UCSD-AML1 (cell line): ENCODE measurements around the gene DUSP6.
A peak's percentile ranks its signal among the peaks of the same experiment; 100 is the strongest.

Experiments
- DNase-seq: peaks from one replicate; lab custom pipeline; 2025; ENCODE audit not compliant: unreplicated experiment; lab: John Stamatoyannopoulos, UW

The DUSP6 gene

DNA sequence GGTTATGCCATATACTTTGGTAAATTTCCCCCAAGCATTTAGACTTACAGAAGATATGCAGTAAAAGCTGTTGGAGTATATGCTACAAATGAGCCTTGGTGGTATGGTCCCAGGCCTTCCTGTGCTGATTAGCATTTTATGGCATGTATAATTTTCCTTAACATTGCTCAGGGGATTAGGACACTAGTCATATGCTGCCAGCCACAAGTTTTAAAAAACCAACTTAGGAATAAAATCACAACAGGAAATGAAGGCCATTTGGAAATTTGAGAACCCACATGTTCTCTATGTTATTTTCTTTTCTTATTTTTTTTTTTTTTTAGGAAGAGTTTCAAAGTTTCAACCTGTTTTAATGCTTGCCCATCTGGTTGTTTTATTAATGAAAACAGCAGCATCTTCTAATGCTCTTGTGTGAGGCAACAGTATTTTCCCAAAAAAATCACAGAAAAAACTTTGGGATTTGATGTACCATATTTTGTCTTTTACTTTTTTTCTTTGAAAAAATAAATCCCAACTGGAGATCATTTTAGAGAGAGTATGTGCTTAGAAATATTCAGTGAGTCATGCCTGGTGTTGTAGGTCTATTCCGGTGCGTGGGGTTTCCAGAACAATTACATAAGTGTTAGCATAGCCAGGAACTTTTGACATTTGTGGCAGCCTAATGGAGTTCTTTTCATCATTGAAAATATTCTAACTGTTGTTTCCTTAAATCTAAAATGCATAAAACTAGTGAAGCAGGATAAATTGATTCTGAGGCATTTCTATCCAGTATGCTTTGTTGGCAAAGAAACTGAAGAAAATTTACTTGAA is 21.7 kb upstream of the DUSP6 start:
- no peak for DNase-seq

DNA sequence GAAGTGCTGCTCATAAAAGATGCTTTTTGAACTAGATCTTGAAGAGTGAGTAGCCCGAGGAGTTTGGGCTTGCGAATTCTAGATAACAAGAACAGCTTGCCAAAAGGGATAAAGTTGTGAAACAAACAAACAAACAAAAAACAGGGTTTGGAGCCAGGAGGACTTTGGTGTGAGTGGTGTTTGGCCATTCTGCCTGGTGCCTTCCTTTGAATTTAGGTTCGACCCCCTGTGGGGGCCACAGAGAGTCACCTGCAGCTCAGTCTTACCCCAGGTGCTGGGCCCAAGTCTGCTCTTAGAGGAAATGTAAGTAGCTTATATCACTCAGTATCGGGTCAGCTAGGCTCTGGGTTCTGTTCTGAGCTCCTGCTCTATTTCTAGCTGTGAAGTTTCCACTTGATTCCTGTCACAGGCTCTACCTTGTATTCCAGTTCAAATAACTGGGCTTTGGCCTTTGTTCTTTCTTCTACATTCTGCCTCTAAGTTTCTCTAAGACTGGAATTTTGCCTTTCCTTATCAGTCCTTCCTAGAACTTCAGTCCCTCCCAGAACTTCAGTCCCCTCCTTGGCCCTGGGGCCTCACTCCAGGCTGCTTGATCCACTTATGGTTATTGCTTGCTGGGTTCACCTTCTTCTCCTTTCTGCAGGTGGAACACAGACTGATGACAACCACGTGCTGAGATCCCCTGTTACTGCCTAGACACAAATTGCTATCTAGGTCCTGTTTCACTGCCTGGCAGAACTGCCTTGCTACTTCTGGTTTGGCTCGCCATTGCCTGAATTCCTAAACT is 20.5 kb upstream of the DUSP6 start:
- no peak for DNase-seq

DNA sequence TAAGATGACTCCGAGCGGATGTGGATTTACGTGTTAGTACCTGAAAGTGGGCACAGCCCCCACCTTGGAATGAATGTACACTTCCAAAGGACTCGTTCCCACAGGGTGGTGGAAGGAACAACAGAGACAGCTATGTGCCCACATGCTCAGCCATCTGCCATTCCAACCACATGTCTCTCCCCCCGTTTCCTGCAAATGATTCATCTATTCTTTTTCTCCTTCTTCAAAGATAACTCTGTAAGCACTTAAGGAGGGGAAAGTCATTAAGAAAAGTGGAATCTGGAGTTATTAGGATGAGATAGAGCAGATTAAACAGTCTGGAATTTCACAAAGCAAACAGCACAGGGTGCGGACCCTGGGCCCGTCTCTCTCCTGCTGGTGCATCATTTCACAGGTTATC is 18.5 kb upstream of the DUSP6 start:
- peak; percentile 16 for DNase-seq

- peak; percentile 16 for DNase-seq
Observed at GRCh38 chr12:89370421-89370831, 18.1 kb upstream of the DUSP6 start.

GRCh38 chr12:89369166-89369565 is 16.9 kb upstream of the DUSP6 start:
- DNase-seq, result no peak

DNA sequence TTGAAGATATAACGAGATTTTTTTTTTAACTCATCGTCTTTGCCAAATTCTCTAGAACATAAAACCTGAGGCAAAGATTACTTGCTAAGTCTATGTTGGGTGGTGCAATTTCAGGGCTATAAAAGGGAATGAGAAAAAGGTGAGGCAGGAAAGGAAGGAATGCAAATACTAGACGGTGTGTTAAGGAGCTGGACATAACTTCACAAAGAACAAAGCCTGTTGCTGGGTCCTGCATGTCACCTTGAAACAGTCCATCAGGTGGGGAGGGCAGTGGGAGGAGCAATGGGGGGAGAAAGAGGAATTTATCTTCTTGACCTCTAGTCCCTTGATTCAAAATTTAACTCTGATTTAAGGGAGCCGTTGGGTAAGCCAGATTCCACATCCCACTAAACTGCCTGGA is 16.1 kb upstream of the DUSP6 start:
- no peak for DNase-seq

DNA sequence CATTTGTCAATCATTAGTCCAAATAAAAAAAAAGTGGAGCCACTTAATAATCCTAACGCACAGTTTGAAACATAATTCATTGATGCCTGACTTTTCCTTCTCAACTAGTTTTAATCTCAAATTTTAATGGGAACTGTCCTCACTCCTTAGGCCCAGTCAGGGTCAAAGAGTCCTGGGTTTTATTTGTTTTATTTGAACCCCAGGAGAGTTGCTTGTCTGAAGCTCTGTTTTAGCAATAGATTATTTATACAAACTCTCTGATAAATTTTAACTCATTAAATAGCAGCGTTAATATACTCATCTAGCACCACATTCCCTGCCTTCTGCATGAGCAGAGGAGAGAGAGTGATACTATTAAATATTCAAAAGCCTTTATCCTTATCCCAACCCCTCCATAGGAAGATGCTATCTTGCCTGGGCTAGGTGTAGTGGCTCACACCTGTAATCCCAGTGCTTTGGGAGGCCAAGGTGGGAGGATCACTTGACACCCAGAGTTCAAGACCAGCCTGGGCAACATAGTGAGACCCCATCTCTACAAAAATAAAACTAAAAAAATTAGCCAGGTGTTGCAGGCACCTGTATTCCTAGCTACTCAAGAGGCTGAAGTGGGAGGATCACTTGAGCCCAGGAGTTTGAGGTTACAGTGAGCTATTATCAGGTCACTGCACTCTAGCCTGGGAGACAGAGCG is 14.5 kb upstream of the DUSP6 start:
- no peak for DNase-seq

- no peak for DNase-seq
Observed at GRCh38 chr12:89364631-89365030, 12.3 kb upstream of the DUSP6 start.

DNA sequence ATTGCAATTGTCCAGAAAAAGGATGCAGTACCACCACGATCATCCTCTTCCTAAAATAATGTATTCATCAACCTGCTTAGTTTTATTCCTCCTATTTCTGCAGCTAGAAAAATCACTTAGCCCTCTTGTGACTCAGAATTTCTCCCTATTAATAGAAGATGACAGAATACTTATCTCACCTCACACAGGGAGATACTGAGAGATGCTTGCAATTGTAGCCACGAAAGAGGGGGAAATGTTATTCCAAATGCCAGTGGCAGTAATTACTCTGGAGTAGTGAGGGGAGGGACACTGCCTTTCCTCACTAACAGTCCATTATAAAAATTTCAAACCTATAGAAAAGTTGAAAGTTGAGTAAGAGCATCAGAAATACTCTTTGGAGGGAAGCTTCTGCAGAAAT is 11.8 kb upstream of the DUSP6 start:
- no peak for DNase-seq

- DNase-seq, result no peak
Observed at GRCh38 chr12:89363582-89363981, 11.3 kb upstream of the DUSP6 start.

GRCh38 chr12:89363084-89363483 is 10.8 kb upstream of the DUSP6 start:
- DNase-seq, result no peak

- DNase-seq, result no peak
Observed at GRCh38 chr12:89359615-89360014, 7.3 kb upstream of the DUSP6 start.

DNA sequence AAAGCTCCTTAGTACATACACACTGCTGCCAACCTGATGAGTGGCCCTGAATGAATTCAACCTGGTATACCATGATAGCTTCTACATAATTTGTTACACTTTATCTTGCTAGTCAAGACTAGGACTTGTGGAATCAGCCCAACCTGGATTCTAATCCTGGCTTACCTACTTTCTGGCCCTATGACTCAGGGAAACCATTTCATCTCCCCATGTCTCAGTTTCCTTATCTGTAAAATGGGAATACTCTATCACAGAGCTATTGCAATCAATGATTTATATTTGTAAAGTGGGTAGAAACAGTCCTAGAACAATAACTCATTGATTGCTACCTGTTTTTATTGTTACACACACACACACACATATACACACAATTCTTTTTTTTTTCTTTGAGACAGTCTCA is 6.5 kb upstream of the DUSP6 start:
- no peak for DNase-seq

- no peak for DNase-seq
Observed at GRCh38 chr12:89357297-89357730, 5.0 kb upstream of the DUSP6 start.

DNA sequence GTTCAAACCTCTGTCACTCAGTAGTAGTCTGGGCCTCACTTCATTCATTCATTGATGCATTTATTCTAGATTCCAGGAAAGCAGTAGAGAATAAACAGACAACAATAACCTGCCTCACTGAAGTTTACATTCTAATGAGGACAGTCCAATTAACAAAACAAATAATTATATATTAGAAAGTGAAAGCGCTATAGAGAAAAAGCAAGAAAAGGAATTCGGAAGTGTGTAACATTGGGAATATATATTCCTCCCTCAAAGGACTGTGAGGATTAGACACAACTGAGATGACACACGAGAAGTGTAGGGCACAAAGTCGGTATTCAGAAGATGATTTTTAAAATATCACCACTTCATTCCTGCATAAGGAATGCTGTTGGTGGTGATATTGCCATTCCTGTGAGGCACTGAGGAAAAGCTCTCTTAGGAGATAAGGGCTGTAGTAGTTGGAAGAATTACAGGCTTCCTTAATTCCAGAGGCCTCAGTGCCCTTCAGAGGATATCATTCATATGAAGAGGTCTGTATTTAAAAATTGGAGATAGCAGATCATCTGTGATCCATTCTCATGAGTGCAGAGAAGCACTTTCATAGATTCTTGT is 3.9 kb upstream of the DUSP6 start:
- no peak for DNase-seq

DNA sequence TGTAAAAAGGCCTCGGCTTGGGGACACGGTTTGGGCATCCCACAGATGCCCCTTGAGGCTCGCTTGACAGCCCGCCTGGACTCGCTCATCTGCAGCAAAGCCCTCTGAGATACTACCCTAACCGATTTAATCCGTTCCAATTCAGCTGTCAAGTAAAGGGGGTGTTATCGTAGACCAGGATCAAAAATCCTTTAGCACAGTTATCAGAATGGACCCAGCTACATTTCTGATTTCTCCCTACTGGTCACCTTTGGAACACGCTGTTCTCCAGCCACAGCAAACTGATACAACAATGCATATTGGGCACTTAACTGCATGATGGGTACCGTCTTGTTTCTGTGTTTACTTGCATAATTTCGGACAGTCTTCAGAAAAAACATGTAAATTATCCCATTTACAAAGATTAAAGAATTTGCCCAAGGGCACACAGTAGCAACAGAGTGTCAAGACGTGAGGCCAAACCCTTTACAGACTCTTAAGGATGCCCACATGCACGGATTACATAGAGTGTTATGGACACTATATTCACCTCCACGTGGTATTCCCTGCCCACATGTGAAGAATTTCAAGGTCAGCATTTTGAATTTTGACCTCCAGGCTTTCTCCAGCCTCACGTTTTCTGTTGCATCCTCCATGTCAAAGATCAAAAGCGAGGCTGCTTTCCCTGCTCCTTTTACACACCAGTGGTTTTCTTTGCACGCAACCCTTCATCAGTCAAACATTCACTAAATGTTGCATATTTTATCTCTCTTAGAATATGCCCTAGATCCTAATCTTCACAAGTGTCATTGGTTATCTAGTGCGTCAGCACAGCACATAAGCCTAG is 3.2 kb upstream of the DUSP6 start:
- DNase-seq, result no peak

DNA sequence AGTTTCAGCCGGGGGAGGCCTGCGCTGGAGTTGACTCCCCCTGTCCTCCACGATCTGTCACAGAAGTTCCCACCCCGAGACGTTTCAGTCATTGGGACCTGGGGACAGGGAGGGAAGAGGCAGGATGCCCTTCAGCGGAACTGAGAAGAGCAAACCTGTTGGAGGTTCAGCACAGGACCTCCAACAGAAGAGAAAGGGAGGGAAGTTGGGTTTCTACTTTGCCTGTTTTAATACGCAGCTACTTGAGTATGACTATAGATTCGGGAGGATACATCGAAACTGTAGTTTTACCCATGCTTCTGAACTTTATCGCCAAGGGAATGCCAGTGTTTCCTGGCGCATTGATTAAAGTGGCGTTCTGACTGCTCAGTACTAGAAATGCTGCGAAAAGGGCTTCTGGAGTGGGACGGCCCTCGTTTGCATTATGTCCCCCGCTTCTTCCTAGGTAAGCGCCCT is 2.3 kb upstream of the DUSP6 start:
- no peak for DNase-seq

- DNase-seq, result peak; percentile 72
Observed at GRCh38 chr12:89353823-89354611, 1.7 kb upstream of the DUSP6 start.

DNA sequence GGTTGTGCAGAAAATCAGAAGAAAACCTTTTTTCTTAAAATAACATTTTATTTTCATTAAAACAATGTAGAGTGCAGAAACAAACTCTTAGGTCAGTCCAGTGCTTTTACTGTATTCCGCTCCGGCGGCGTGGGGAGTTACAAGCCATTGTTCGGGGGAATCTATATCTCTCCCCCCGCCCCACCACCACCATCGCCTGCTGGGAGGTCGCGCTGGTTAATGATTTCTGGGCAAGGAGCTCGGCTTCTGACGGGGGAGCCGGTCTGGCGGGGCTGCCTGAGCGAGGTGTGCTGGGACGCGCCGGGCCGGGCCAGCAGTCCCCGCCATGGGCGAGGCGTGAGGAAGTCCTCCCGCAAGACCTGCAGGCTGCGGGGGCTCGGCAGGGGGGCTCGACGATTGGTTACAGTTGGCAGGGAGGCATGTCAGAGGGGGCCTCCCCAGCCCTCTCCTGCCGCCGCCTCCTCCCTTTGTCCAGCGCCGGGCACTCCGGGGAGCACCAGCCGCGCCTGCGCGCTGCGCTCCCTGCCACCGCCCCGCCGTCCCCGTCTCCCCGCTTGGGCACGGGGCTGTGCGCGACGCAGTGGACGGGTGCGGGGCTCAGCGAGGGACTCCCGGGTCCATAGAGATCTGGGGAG is 1.0 kb upstream of the DUSP6 start:
- peak; percentile 68 for DNase-seq
